ENCODE measurements around the gene DBNDD1.

DNA sequence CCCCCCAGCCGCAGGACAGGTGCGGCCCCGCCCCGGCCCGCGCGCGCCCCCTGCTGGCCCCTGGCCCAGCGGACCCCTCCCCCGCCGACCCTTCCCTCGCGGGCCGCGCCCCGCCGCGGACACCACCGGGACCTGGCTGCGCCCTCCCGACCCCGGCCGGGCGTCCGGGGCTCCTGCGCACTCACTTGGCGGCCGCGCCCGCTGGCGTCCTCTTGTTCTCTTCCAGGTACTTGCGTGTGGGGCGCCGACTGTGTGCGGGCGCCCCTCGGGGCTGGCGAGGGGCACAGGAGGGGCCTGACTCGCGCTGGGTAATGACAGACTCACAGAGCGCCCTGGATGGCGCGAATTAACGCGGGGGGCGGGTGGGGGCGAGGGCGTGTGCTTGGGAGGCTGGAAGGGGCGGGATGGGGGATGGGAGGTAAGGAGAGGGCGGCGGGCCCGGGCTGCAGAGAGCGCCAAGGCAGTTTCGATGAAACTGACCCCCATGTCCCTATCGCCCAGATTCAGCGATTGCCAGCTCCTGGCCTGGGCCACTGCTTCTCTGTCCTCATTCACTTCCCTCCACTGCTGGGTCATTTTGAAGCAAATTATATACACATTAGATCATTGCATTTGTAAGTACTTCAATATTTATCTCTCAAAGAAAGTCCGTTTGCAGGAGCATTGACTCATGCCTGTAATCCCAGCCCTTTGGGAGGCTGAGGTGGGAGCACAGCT, 445 bp upstream of the DBNDD1 start:
- TF ChIP-seq POLR2A (IDR thresholded peaks at IDR 0.05) (no peak), CTCF (IDR thresholded peaks at IDR 0.05) (peak in 3 of 4 experiments; percentile 25 to 59 (median 50))
